Left colon (tissue), 2 donors: Measurements from ENCODE around the gene TSHZ2. TPM values are rescaled to one million over a fixed set of nuclear protein-coding genes. Genes with fewer than 3 reads are reported as not detected.
"Not testable (repeated sequence)": the region's sequence is repeated elsewhere in the genome, so short reads cannot be mapped to it uniquely, and the experiment has no call there.

Source experiments
- ATAC-seq: fragments of 200-7000 bp; cut with Tn5 transposase; one replicate; pipeline ENCODE4 v1.9.1; 2020; ENCODE audit warnings: mild to moderate bottlenecking, moderate library complexity
- DNase-seq, 2 donors: peaks; one replicate each; pipeline ENCODE4 v3.0.0-alpha.2; 2020
- intact Hi-C, 2 donors: fragments of 100-400 bp; cut with DNase I in 1 of 2; cut with micrococcal nuclease in 1 of 2; formaldehyde crosslinking; loops; one replicate each; pipeline versions ENCODE4 v1.11.2 to v1.14.0; 2022; cut with DNase I, micrococcal nuclease
- total RNA-seq, 2 donors: library from RNA; stranded (reverse); fragmentation: NEBNext Ultra II Directional; extraction: Animal tissue kit (Norgen Biotek cat#: 25700); gene quantifications; one replicate each; pipeline ENCODE4 v1.2.1, GENCODE V29; 2021
- donor health status: DM: no; HTN: no; CAD: no.
- donor health status: DM: yes; HTN: yes; CAD: no.

TSHZ2 gene
- total RNA-seq, 2 donors from 2014 or later = 1.7 to 4.9 TPM

- DNase-seq, intact Hi-C loops, ATAC-seq: not testable (repeated sequence)
Observed at GRCh38 chr20:53536382-53536781, 564.2 kb downstream of the TSHZ2 start.

GRCh38 chr20:53539516-53539915 is 567.4 kb downstream of the TSHZ2 start:
- DNase-seq (no peak), ATAC-seq (no peak)
- intact Hi-C loops = no loop called here
